Esophagus (tissue), 2 donors: ENCODE measurements around the gene RYR2. TPM values are rescaled to one million over a fixed set of nuclear protein-coding genes. Genes with fewer than 3 reads are reported as not detected.

Experiments used
- H3K27ac ChIP-seq, 2 donors: one replicate each; pipeline ENCODE4 v1.5.1; 2013; ENCODE audit warnings: low read depth in 2 of 2, mild to moderate bottlenecking in 2 of 2, inconsistent platforms in 1 of 2, low read length in 1 of 2, moderate library complexity in 1 of 2
- H3K27me3 ChIP-seq, 2 donors: one replicate each; pipeline ENCODE4 v1.6.1; 2013; ENCODE audit warnings: low read length in 2 of 2, control low read depth in 1 of 2, mild to moderate bottlenecking in 1 of 2; ENCODE audit not compliant: insufficient read depth in 2 of 2, control insufficient read depth in 1 of 2
- H3K36me3 ChIP-seq, 2 donors: one replicate each; pipeline ENCODE4 v1.6.1; 2013; ENCODE audit warnings: low read length in 1 of 2; ENCODE audit not compliant: control insufficient read depth in 2 of 2, insufficient read depth in 2 of 2
- H3K4me1 ChIP-seq, 2 donors: one replicate each; pipeline ENCODE4 v1.6.1; 2013; ENCODE audit warnings: low read length in 1 of 2; ENCODE audit not compliant: control insufficient read depth in 2 of 2, insufficient read depth in 2 of 2
- H3K4me3 ChIP-seq, 2 donors: one replicate each; pipeline ENCODE4 v1.5.1; 2013; ENCODE audit warnings: low read length in 2 of 2, mild to moderate bottlenecking in 2 of 2, low read depth in 1 of 2, moderate library complexity in 1 of 2
- H3K9me3 ChIP-seq, 2 donors: one replicate each; pipeline ENCODE4 v1.6.1; 2013; ENCODE audit warnings: mild to moderate bottlenecking in 2 of 2, low read depth in 1 of 2, low read length in 1 of 2, moderate library complexity in 1 of 2; ENCODE audit not compliant: control insufficient read depth in 2 of 2, insufficient read depth in 1 of 2
- WGBS, 2 donors: extraction: QIAGEN DNeasy Blood & Tissue Kit; methylation state at CpG; one replicate each; pipeline ENCODE4 v1.1.7; 2013; 5-methylcytosine and 5-hydroxymethylcytosine counted together
- polyA plus RNA-seq, 2 donors: library from polyadenylated mRNA; stranded (reverse); fragments of 200-250 nt; gene quantifications; one replicate each; pipeline ENCODE4 v1.2.3, GENCODE V29; 2013
- donor health status: healthy with polysubstance abuse.
- donor health status: Bipolar disorder and iron deficiency.

RYR2 gene
- polyA plus RNA-seq, 2 donors = 0.35 to 1.2 TPM

GRCh38 chr1:237613984-237614383, 572.0 kb downstream of the RYR2 start:
- Histone ChIP-seq H3K36me3 (no peaks in the 10 kb centered on the region), H3K4me3 (no peak overlapping the region), H3K9me3 (peaks cover 2 to 4% of the 10 kb centered on the region in 2 donors), H3K27me3 (no peaks in the 10 kb centered on the region), H3K4me1 (no peaks in the 10 kb centered on the region), H3K27ac (no peak overlapping the region)
- 82 to 83% methylated on average over 9 of the region's 9 CpGs for WGBS, 2 donors

DNA sequence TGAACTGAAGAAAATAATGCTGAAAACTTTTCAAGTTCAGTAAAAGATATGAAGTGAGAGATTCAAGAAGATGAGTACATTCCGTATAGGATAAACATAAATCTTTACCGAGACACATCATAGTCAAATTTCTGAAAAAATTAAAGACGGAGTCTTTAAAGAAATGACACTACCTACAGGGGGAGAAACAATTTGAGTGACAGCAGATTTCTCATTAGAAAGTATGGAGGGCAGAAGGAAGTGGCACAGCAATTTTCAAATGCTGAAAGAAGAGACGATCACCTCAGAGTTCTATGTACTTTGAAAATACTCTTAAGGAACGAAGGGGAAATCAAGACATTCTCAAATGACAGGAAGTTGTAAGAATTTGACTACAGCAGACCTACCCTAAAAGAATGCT, 577.6 kb downstream of the RYR2 start:
- H3K36me3 ChIP-seq = no peaks in the 10 kb centered on the region
- no peaks in the 10 kb centered on the region for H3K4me1 ChIP-seq
- no peaks in the 10 kb centered on the region for H3K27me3 ChIP-seq
- H3K27ac ChIP-seq = no peak overlapping the region
- no peak overlapping the region for H3K4me3 ChIP-seq
- H3K9me3 ChIP-seq = no peaks in the 10 kb centered on the region
- 91% methylated on average over 5 of the region's 5 CpGs for WGBS, 2 donors

DNA sequence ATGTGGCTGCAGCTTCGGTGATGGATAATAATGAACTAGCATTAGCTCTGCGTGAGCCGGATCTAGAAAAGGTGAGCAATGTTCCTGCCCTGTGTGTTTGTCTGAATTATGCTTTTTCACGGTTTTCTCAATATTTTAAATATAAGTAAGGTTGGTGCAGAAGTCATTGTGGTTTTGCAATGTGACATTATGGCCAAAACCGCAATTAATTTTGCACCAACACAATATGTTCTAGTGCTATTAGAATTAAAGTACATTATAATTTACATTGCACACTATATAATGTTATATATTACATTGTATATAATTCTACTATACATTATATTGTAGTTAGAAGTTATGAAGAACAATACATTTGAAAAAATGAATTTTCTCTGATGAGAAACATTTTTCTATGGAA, 592.9 kb downstream of the RYR2 start:
- Histone ChIP-seq H3K27me3 (no peaks in the 10 kb centered on the region), H3K4me3 (no peak overlapping the region), H3K36me3 (no peaks in the 10 kb centered on the region), H3K4me1 (no peaks in the 10 kb centered on the region), H3K9me3 (no peaks in the 10 kb centered on the region), H3K27ac (no peak overlapping the region)
- 82 to 86% methylated on average over 5 of the region's 5 CpGs for whole genome bisulfite sequencing, 2 donors

DNA sequence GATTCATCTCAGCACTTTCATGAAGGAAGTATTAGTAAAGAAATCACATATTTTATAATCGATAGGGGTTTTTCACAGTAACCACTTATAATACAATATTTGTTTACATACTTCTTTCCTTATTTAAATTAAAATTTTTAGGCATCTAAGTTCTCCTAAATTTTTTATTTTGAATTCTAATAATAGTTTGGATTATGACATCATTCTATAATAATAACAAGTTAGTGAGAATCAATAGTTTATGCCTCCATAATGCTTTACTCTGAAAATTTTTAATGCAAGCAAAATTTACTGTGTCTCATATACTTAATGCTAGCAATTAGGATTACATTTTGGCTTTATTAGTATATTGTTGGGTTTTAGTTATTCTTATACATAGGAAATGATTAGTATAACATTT, 596.6 kb downstream of the RYR2 start:
- Histone ChIP-seq H3K9me3 (no peaks in the 10 kb centered on the region), H3K27me3 (no peaks in the 10 kb centered on the region), H3K27ac (no peak overlapping the region), H3K4me1 (no peaks in the 10 kb centered on the region), H3K4me3 (no peak overlapping the region), H3K36me3 (no peaks in the 10 kb centered on the region)
- 82 to 91% methylated on average over 1 of the region's 1 CpG for WGBS, 2 donors

GRCh38 chr1:237640011-237640671, 598.2 kb downstream of the RYR2 start:
- H3K36me3 ChIP-seq = no peaks in the 10 kb centered on the region
- H3K9me3 ChIP-seq = no peaks in the 10 kb centered on the region
- H3K27ac ChIP-seq = no peak overlapping the region
- no peaks in the 10 kb centered on the region for H3K4me1 ChIP-seq
- no peak overlapping the region for H3K4me3 ChIP-seq
- H3K27me3 ChIP-seq = no peaks in the 10 kb centered on the region
- WGBS, 2 donors = 61 to 77% methylated on average over 2 of the region's 2 CpGs

DNA sequence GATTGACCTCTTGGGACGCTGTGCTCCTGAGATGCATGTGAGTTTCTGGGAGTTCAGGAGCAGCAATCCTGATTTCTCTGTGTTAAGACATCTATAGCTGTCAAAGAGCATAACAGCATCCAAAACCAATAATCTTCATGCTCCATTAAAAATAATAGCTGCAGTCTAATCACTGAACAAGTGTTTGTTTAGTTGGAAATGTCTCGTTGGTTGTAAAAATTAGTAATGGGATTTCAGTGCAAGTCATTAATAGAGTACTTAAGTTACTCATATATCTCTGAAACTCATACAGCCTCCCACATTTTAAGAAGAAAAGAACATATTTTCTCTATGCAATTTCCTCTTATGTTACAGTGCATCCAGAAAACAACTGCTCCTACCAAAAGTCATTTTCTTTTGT, 599.0 kb downstream of the RYR2 start:
- no peaks in the 10 kb centered on the region for H3K36me3 ChIP-seq
- WGBS, 2 donors = 56 to 67% methylated on average over 2 of the region's 2 CpGs
- no peak overlapping the region for H3K4me3 ChIP-seq
- no peaks in the 10 kb centered on the region for H3K4me1 ChIP-seq
- H3K27ac ChIP-seq = no peak overlapping the region
- H3K9me3 ChIP-seq = no peaks in the 10 kb centered on the region
- H3K27me3 ChIP-seq = no peaks in the 10 kb centered on the region

GRCh38 chr1:237650809-237651208, 608.8 kb downstream of the RYR2 start:
- Histone ChIP-seq H3K4me3 (no peak overlapping the region), H3K4me1 (no peaks in the 10 kb centered on the region), H3K36me3 (no peaks in the 10 kb centered on the region), H3K9me3 (no peaks in the 10 kb centered on the region), H3K27ac (no peak overlapping the region), H3K27me3 (no peaks in the 10 kb centered on the region)

DNA sequence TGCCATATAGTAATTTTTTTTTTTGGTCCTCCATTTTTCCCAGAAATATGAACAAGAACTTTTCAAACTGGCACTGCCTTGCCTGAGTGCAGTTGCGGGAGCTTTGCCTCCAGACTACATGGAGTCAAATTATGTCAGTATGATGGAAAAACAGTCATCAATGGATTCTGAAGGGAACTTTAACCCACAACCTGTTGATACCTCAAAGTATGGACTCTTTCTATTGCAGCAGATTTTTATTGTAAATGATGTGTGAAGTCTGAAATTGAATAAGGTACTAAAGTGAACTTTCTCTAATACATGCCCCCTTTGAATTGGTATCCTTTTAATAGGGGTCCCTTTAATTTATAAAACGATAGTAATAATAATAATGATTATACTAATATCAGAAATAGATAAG, 613.8 kb downstream of the RYR2 start:
- WGBS, 2 donors = 67 to 90% methylated on average over 2 of the region's 2 CpGs
- no peaks in the 10 kb centered on the region for H3K4me1 ChIP-seq
- no peak overlapping the region for H3K27ac ChIP-seq
- H3K27me3 ChIP-seq = no peaks in the 10 kb centered on the region
- no peaks in the 10 kb centered on the region for H3K36me3 ChIP-seq
- H3K4me3 ChIP-seq = no peak overlapping the region
- H3K9me3 ChIP-seq = no peaks in the 10 kb centered on the region

DNA sequence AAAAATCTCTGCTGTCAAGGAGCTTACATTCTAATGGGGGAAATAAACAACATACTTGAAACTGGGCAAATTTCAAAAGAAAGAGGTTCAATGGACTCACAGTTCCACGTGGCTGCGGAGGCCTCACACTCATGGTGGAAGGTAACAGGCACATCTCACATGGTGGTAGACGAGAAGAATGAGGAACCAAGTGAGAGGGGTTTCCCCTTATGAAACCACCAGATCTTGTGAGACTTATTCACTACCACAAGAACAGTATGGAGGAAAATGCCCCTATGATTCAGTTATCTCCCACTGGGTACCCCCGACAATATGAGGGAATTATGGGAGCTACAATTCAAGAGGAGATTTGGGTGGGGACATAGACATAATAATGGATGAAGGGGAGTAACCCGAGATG, 622.4 kb downstream of the RYR2 start:
- Histone ChIP-seq H3K4me3 (no peak overlapping the region), H3K27ac (no peak overlapping the region), H3K27me3 (no peaks in the 10 kb centered on the region), H3K36me3 (no peaks in the 10 kb centered on the region), H3K9me3 (peaks cover 0 to 3% of the 10 kb centered on the region in 2 donors), H3K4me1 (no peaks in the 10 kb centered on the region)
- 75 to 78% methylated on average over 5 of the region's 5 CpGs for WGBS, 2 donors

GRCh38 chr1:237670302-237670701, 628.3 kb downstream of the RYR2 start:
- no peaks in the 10 kb centered on the region for H3K36me3 ChIP-seq
- H3K27me3 ChIP-seq = no peaks in the 10 kb centered on the region
- no peak overlapping the region for H3K4me3 ChIP-seq
- no peaks in the 10 kb centered on the region for H3K4me1 ChIP-seq
- no peak overlapping the region for H3K27ac ChIP-seq
- 71 to 80% methylated on average over 1 of the region's 1 CpG for WGBS, 2 donors
- no peaks in the 10 kb centered on the region for H3K9me3 ChIP-seq
